Measurements from ENCODE around the gene RABGAP1. TPM values are rescaled to one million over a fixed set of nuclear protein-coding genes. Genes with fewer than 3 reads are reported as not detected.

RABGAP1 gene
- polyA plus RNA-seq, 1 donor from 2014 or later, result 67.8 TPM

DNA sequence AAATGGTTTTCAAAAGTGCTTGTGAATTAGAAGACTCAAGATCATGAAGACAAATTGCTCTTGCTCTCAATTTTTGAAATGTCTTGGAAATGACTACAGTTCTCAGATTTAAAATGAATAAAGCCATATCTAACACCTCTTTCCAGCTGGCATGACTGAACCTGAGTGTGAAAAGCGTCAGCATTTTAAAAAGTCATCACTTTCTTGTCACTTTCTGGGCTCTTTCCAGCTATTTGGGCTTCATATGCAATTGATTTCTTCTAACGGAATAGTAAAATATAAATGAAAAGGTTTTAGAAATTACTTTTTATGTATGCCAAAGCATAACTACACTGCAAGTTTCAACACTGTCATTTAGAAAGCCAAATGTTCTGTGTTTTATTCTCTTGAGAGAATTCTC, 95.0 kb downstream of the RABGAP1 start:
- peak overlapping the region; percentile 68 for H3K4me3 ChIP-seq (ENCODE audit: low read length)
- H3K9me2 ChIP-seq (ENCODE audit: insufficient read depth, low read length), result no peaks in the 10 kb centered on the region
- no peak overlapping the region for H2AFZ ChIP-seq (ENCODE audit: low read depth, low read length)
- peak overlapping the region; percentile 6 for H3K4me2 ChIP-seq (ENCODE audit: low read length)
- H4K20me1 ChIP-seq (ENCODE audit: insufficient read depth), result no peaks in the 10 kb centered on the region
- no peaks in the 10 kb centered on the region for H3K36me3 ChIP-seq (ENCODE audit: insufficient read depth, low read length)
- TF ChIP-seq EP300 (conservative IDR thresholded peaks at IDR 0.05; ENCODE audit: poor library complexity, severe bottlenecking), result no peak
- TF ChIP-seq, protein P1, sequence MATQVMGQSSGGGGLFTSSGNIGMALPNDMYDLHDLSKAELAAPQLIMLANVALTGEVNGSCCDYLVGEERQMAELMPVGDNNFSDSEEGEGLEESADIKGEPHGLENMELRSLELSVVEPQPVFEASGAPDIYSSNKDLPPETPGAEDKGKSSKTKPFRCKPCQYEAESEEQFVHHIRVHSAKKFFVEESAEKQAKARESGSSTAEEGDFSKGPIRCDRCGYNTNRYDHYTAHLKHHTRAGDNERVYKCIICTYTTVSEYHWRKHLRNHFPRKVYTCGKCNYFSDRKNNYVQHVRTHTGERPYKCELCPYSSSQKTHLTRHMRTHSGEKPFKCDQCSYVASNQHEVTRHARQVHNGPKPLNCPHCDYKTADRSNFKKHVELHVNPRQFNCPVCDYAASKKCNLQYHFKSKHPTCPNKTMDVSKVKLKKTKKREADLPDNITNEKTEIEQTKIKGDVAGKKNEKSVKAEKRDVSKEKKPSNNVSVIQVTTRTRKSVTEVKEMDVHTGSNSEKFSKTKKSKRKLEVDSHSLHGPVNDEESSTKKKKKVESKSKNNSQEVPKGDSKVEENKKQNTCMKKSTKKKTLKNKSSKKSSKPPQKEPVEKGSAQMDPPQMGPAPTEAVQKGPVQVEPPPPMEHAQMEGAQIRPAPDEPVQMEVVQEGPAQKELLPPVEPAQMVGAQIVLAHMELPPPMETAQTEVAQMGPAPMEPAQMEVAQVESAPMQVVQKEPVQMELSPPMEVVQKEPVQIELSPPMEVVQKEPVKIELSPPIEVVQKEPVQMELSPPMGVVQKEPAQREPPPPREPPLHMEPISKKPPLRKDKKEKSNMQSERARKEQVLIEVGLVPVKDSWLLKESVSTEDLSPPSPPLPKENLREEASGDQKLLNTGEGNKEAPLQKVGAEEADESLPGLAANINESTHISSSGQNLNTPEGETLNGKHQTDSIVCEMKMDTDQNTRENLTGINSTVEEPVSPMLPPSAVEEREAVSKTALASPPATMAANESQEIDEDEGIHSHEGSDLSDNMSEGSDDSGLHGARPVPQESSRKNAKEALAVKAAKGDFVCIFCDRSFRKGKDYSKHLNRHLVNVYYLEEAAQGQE (IDR thresholded peaks at IDR 0.05; ENCODE audit: borderline replicate concordance), result no peak
- no peak for TF ChIP-seq EZH2 (IDR thresholded peaks at IDR 0.05; ENCODE audit: borderline replicate concordance, insufficient read depth, low read length, poor library complexity, severe bottlenecking)
- TF ChIP-seq RAD21 (conservative IDR thresholded peaks at IDR 0.05), result no peak
- no peak for TF ChIP-seq MXI1 (conservative IDR thresholded peaks at IDR 0.05; ENCODE audit: poor library complexity, severe bottlenecking)
- H3K27ac ChIP-seq (ENCODE audit: low read length), result no peak overlapping the region
- H3K27me3 ChIP-seq (ENCODE audit: insufficient read depth, low read depth, low read length), result no peaks in the 10 kb centered on the region
- peaks cover 46% of the 10 kb centered on the region for H3K79me2 ChIP-seq (replicated peaks; ENCODE audit: insufficient read depth, low read length)
- H3F3A ChIP-seq (ENCODE audit: insufficient read depth, low read length, poor library complexity, severe bottlenecking), result peaks cover 8% of the 10 kb centered on the region
- no peak overlapping the region for H3K9ac ChIP-seq (ENCODE audit: low read length)
- no peaks in the 10 kb centered on the region for H3K9me3 ChIP-seq (ENCODE audit: low read length)

DNA sequence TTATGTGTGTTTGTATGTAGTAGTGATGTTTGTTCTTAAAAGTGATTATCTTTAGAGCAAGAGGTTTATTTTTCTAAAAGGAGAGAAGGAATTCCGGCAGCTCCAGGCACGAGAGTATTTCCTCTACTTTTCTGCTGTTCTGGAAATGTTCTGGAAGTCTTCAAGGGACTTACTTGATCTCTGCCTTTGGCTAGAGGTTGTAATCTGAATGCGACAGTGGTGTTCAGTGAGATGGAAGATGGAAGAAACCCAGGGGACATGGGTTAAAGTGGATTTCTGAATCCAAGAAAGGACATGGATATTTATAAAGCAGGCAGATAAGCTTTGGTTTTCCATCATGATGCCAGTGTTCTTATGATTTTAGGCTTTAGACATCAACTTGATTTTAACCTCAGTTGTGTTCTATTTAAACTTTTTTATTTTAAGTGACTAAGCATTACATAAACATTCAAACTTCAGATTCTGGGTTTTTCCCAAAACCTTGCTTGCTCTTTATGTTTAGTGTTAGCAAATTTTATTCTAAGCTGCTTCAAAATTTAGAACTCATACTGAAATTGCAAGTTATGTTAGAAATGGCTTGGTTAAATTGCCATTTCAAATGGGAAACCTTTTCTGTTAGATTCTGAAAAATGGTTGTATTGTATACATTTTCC, 96.2 kb downstream of the RABGAP1 start:
- Histone ChIP-seq H3K4me3 (ENCODE audit: low read length) (peak overlapping the region; percentile 68), H3K9me2 (ENCODE audit: insufficient read depth, low read length) (no peaks in the 10 kb centered on the region), H3K27ac (ENCODE audit: low read length) (no peak overlapping the region), H2AFZ (ENCODE audit: low read depth, low read length) (no peak overlapping the region), H3K36me3 (ENCODE audit: insufficient read depth, low read length) (no peaks in the 10 kb centered on the region), H4K20me1 (ENCODE audit: insufficient read depth) (no peaks in the 10 kb centered on the region), H3K79me2 (replicated peaks; ENCODE audit: insufficient read depth, low read length) (peaks cover 53% of the 10 kb centered on the region), H3K27me3 (ENCODE audit: insufficient read depth, low read depth, low read length) (no peaks in the 10 kb centered on the region), H3K4me2 (ENCODE audit: low read length) (peak overlapping the region; percentile 10), H3F3A (ENCODE audit: insufficient read depth, low read length, poor library complexity, severe bottlenecking) (peaks cover 8% of the 10 kb centered on the region), H3K9ac (ENCODE audit: low read length) (no peak overlapping the region), H3K9me3 (ENCODE audit: low read length) (no peaks in the 10 kb centered on the region)
- no peak for TF ChIP-seq RAD21 (conservative IDR thresholded peaks at IDR 0.05)
- TF ChIP-seq MXI1 (conservative IDR thresholded peaks at IDR 0.05; ENCODE audit: poor library complexity, severe bottlenecking), result no peak
- TF ChIP-seq, protein P2, sequence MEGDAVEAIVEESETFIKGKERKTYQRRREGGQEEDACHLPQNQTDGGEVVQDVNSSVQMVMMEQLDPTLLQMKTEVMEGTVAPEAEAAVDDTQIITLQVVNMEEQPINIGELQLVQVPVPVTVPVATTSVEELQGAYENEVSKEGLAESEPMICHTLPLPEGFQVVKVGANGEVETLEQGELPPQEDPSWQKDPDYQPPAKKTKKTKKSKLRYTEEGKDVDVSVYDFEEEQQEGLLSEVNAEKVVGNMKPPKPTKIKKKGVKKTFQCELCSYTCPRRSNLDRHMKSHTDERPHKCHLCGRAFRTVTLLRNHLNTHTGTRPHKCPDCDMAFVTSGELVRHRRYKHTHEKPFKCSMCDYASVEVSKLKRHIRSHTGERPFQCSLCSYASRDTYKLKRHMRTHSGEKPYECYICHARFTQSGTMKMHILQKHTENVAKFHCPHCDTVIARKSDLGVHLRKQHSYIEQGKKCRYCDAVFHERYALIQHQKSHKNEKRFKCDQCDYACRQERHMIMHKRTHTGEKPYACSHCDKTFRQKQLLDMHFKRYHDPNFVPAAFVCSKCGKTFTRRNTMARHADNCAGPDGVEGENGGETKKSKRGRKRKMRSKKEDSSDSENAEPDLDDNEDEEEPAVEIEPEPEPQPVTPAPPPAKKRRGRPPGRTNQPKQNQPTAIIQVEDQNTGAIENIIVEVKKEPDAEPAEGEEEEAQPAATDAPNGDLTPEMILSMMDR (IDR thresholded peaks at IDR 0.05; ENCODE audit: poor library complexity, severe bottlenecking), result no peak
- no peak for TF ChIP-seq POLR2AphosphoS5 (IDR thresholded peaks at IDR 0.05)
- no peak for TF ChIP-seq EZH2 (IDR thresholded peaks at IDR 0.05; ENCODE audit: borderline replicate concordance, insufficient read depth, low read length, poor library complexity, severe bottlenecking)
- TF ChIP-seq, protein P1 (IDR thresholded peaks at IDR 0.05; ENCODE audit: borderline replicate concordance), result no peak
- no peak for TF ChIP-seq EP300 (conservative IDR thresholded peaks at IDR 0.05; ENCODE audit: poor library complexity, severe bottlenecking)
- no peak for TF ChIP-seq SMC3 (conservative IDR thresholded peaks at IDR 0.05; ENCODE audit: poor library complexity)
- TF ChIP-seq TAF1 (IDR thresholded peaks at IDR 0.05; ENCODE audit: low read depth), result no peak

Measured in neural cell (in vitro differentiated cells).